GM21447 (cell line): ENCODE results near the gene TM6SF1.
A peak's percentile ranks its signal among the peaks of the same experiment; 100 is the strongest.
"Not testable (repeated sequence)": the region's sequence is repeated elsewhere in the genome, so short reads cannot be mapped to it uniquely, and the experiment has no call there.

Source experiments
- ATAC-seq: cut with Tn5 transposase; IDR thresholded peaks from one replicate; pipeline ENCODE4 v1.9.1; 2021; ENCODE audit not compliant: unreplicated experiment

The TM6SF1 gene

DNA sequence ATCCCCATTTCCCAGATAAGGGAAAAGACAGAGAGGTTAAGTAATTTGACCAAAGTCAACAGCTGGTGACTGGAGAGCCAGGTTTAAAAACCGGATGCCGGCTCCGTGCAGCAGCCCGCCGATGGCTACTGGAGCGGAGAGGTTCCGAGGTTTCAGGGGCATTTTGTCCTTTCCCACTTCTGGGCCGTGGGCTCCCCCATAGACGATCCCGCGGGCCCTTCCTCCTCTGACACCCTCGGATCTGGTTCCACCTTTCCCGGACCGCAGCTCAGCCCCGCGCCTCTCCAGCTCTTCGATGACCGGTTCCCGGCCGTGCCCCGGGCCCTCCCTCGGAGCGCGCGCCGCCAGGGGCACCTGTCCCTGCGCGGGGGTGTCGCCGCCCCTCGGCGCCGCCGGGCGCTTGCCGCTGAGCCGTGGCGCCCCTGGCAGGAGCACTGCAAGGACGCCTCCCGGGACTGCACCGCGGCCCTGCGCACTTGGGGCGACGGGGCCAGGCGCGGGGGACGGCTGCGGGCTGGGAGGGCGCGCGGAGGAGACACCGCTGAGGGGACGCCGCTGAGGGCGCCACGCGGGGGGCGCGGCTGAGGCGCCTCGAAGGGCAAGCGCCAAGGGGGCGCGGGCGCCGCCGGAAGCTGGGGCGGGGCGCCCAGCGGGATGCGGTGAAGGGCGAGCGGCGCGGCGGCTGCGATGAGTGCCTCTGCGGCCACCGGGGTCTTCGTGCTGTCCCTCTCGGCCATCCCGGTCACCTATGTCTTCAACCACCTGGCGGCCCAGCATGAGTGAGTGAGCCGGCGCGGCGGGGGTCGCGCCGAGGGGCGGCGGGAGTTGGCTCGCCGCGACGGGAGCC is at the start of gene TM6SF1:
Gene TM6SF1, plus strand, starts transcription at position 652 of the 847 bp plus-strand sequence. Its CDS starts 36 bp downstream, at position 688.
- no peak for ATAC-seq

DNA sequence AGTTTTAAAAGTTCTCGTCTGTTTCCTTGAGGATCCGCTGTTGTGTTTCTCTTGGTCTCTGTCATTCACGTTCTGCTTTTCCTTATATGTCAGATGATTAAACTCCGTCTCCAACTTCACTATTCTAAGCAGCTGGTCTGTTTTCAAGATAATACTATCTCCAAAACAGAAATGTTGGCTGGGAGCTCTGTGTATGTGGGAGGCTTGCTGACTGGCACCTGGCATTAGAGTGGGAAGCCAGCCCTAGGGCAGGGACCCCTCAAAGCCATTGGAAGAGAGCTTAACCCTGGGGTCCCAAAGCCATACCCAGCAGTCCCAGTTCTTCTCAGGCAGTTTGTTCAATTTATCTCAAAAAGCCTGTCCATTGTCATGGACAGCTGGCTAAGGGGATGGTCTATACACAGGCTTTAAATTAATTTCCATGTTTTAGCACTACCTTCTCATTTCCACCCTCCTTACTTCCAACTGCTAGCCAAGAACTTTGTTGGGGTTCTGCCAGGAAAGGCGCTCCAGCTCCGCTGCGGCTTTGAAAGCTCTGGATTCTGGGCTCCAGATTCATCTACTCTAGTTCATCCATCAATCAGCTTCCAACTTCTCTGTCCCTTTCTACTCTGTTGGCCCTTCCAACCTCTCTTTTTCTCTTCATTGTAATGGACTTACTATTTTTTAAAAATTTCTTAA is 49.6 kb upstream of the TM6SF1 start:
- no peak for ATAC-seq

DNA sequence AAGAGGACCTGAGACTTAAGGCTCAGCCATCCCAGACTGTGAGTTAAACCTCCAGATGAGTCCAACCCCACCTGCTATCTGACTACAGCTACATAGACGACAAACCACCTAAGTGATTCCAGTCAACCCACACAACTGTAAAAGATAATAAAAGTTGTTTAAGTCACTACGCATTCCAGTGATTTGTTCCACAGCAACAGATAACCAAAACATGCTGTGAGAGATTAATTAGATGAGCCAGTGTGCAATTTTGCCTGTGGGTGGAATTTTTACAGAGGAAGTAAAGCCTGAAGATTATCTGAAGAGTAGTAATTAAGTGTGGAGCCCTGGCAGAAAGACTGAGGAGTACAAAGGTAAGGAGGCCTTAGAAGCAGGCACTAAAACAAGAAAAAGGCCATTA is 45.8 kb upstream of the TM6SF1 start:
- ATAC-seq = no peak

DNA sequence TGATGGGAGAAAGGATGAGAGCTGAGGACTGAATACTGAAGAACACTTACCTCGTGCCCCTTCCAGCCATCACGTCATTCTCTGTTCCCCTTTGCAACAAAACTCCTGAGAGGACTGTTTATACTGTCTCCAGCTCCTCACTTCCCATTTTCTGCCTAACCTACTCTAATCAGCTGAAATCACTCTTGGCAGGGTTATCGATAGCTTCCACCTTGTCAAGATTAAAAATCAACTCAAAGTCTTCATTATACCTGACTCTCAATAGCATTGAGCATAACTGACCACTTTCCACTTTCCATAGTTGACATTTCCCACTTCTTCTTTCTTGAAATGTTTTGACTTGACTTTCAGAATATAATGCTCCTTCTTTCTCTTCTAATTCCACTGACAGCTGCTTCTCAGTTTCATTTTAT is 44.7 kb upstream of the TM6SF1 start:
- ATAC-seq = peak; percentile 29

DNA sequence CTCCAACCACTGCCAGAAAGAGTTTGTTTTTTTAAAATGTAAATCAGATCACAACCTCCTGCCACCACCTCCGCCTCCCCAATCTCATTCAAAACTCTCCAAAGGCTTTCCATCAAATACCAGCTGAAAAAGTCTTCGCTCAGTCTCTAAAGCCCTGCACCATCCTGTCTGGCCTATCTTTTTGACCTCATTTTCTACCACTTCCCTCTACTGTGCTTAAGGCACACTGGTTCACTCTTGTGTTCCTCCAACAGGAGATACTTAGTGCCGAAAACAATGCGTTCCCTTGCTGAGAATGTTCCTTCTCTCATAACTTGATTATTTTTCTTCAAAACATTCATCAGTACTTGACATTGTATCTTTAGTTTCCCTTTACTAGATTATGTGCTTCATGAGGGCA is 43.9 kb upstream of the TM6SF1 start:
- ATAC-seq = no peak

DNA sequence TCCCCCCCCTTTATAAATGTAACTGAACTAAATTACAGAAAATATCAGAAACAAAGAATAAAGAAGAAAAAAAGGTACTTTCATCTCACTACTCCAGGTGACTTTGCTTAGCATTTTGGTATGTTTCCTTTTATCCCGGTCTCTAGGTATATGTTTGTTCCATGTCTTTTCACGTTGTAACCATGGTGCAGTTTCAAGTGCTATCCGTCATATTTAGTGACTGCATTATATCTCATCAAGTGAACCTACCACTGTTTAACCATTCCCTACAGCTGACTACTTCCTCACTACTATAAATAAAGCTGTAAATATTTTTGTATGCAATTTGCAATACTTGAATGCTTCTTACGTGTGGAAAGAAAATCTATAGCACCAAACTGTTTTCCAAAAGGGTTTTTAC is 42.6 kb upstream of the TM6SF1 start:
- no peak for ATAC-seq

DNA sequence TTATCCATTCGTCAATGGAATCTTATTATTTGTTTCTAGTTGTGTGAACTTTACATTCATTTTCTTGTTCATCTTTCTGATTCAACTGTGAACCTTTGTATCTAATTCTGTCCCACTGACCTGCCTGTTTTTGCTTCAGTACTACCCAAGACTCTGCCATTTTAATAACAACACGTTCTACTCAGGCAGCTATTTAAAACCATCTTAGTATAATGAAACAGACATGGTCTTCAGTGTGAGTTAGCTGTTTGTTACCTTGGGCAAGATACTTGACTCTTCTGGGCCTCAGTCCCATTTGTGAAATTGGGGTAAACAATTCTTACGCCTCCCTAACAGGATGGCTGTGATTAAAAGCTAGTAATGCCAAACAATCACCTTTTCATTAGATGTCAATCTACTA is 42.0 kb upstream of the TM6SF1 start:
- no peak for ATAC-seq

DNA sequence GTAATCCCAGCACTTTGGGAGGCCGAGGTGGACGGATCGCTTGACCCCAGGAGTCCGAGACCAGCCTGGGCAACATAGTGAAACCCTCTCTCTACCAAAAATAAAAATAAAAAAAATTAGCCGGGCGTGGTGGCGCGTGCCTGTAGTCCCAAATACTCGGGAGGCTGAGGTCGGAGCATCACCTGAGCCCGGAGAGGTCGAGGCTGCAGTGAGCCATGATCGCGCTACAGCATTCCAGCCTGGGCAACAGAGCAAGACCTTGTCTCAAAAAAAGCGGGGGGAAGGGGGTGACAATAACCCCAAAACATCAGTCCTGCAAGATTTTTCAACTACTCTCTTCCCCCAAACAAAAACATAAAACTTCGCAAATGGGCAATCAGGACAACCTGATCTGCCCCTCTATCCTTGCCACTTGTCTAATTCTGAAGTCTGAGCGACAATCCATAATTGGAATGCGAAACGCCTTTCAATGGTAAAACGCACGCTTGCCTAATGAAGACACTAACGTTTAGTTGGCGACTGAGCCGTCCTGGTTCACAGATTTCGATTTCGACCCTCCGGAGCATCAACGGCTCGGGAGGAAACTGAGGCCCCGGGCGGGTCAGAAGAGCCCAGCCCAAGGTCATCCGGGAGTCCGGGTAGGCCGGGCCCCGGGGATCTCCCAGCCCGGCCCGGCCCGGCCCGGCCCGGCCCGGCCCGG is 41.3 kb upstream of the TM6SF1 start:
- no peak for ATAC-seq

DNA sequence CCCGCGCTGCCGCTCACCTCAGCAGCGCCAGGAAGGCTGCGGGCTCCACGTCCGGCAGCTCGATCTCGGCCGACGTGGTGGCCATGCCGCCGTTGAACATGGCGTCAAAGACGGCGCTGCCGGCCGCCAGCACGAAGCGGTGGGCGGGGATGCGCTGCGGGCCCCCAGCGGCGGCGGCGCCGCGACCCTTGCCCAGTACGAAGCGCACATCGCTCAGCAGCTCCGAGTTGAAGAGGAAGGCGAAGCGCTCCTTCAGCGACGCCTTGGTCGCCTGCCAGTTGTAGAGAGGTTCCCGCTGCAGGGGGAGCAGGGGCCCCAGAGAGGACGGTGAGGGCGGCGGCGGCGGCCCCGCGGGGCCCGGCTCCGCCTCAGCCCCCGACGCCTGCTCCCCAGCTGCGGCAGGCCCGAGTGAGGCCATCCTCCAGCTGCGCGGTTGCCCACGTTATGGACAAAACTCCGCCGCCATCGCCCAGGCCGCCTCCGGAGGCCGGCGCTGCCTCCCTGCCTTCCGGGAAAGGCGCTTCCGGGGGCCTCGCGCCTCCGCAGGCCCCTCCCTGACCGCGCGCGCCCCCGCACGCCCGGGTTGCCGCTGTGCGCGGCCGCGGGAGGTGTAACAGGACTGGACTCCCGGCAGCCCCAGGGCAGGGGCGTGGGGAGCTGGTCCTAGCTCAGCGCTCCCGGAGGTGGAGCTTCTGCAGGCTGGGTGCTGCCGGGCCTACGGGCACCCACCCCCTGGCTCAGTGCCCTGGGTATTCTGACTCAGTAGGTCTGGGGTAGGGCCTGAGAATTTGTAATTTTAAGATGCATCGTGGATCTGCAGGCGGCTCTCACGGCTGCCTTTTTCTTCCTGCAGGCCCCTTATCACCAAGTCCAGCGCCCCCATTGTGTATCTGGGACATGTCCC is 40.5 kb upstream of the TM6SF1 start, which contains the start of gene BTBD1:
Gene BTBD1, minus strand, starts transcription at position 519 of the 904 bp plus-strand sequence. Its CDS starts 101 bp downstream, at position 418.
- ATAC-seq = peak; percentile 78

DNA sequence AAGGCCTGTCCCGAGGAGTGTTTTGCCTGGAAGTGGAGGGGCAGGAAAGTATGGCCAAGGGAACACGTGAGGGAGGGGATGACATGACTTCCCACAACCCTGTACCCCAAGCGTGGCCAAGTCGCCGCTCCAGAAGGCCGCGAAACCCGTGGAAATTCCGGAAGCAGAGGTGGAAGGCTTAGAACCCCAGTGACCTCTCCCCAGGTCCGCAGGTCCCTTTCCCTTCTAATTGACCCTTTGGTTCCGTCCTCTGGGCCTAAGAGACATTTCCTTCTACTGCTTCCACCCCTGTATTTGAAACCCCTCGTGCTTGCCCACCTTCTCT is 39.8 kb upstream of the TM6SF1 start:
- ATAC-seq = no peak

DNA sequence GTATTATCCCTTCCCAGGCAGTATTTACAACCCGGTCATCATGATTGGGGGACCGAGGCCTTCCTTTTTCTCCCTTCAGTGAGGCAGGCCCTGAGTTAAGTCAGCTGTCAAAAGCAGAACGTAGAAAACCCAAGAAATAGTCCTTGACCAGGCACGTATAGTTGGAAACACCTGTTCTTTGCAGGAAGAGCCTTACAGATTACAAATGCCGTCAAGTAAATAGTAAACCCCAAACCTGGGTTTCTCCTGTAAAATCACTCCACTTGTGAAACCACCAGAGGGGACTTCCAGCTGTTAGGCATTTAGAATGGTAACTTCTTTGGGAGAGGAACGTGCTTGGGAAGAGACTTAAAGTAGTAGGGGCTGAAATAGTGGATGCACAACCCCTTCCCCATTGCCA is 39.4 kb upstream of the TM6SF1 start:
- ATAC-seq = no peak

DNA sequence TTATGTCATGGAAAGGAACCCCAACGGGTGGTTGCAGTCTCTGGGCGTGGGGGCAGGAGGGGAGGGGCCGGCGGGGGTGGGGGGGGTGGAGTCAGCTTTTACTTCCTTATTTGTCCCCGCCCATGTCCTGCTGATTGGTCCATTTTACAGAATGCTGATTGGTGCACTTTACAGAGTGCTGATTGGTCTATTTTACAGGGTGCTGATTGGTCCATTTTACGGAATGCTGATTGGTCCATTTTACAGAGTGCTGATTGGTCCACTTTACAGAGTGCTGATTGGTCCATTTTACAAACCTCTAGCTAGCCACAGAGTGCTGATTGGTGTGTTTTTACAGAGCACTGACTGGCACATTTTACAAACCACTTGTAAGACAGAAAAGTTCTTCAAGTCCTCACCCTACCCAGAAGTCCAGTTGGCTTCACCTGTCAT is 38.2 kb upstream of the TM6SF1 start:
- not testable (repeated sequence) for ATAC-seq

DNA sequence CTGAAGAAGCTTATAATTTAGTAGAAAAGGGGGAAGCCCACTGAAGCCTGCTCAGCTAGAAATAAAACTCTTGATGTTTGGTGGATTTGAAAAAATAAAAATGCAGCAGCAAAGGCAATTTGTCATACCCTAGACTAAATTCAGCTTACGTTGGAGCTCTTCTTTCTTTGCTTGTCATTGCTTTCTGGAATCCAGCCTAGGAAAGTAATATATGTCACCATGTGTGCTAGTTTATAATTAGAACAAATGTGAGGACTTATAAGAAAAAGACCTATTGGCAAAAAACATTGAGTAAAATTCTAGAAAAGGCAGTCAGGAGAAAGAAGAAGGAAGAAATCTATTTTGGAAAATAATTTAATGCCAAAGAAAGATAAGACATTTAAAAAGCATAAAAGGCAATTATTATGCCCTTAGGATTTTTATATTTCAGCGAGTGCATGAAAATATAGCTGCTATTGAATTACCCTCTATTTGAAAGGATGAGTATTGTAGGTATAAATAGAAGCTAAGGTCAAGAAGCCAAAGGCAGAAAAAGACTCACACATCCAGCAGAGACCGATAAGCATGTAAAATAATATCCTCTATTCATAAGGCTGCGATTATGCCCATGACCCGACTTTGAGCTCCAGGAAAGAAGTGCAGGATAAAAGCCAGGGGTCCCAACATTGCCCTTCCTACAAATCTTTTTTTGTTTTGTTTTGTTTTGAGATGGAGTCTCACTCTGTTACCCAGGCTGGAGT is 29.8 kb upstream of the TM6SF1 start:
- ATAC-seq = no peak

DNA sequence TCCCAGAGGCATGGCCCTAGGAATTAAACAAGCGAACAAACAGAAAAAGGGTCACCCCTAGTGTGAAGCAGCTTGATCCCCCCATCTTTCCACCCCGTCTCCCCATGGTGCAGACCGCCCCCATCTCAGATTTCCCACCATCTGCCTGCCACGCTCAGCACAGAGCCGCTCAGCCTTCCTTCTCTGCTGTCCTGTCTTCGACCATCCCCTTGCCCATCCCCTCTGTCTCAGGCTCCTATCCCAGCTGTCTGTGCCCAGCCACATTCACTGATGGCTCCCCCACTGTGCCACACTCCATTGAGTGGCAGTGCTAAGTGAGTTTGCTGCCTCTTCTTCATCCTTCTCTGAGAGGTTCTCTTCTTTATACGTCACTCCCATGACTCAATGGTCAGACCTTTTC is 28.7 kb upstream of the TM6SF1 start:
- no peak for ATAC-seq

DNA sequence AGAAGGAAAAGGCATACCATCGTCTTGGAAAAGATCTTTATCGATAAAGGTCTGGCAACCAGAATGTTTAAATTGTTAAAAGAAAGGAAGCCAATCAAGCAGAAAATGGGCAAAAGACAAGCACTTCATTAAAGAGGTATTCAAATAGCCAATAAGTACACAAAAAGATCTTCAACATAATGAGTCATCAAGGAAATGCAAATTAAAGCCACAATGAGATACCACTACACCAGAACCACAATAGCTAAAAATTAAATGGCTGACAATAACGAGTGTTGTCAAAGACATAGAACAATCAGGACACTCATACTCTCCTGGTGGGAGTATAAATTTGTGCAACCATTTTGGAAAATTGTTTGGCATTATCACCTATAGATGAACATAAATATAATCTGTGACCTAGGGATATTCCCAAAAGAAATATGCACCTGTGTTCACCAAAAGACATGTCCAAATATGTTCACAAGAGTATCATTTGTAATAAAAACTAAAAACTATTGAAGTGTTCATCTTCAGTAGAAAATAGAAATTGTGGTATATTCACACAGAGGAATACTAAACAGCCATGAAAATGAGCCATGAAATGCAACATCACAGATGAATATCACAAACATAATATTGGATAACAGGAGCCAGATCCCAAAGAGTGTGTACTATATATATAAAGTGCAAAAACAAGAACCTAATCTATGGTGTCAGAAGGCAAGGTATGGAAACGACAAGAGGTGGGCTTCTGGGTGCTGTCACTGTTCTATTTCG is 26.0 kb upstream of the TM6SF1 start:
- no peak for ATAC-seq

DNA sequence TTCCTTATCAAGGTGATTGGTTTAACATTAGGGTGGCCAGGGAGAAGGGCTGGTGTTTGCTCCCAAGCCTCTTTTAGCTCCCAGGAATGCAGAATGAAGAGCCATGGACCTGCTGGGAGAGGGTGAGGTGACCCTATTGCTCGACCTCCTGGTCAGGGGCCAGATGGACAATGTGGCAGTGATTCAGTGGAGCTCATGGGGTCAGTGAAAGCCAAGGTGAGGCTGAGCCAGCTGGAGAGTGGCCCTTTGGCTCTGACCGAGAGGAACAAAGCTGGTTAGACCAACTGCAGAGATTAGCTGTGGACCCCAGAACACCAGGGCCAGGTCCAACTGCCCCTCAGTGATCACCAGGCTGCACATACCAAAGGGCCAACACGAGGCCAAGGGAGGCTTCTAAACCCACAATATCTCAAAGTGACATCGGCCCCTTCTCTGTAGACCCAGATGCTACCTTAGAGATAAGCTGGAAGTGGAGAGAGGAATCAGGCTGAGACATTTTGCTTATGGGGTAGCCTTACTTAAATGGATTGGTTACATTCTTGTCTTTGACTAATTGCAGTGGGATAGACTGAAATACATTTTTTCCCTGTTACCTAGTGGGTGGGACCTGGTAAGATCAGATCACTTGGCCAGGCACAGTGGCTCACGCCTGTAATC is 24.6 kb upstream of the TM6SF1 start:
- ATAC-seq = no peak

DNA sequence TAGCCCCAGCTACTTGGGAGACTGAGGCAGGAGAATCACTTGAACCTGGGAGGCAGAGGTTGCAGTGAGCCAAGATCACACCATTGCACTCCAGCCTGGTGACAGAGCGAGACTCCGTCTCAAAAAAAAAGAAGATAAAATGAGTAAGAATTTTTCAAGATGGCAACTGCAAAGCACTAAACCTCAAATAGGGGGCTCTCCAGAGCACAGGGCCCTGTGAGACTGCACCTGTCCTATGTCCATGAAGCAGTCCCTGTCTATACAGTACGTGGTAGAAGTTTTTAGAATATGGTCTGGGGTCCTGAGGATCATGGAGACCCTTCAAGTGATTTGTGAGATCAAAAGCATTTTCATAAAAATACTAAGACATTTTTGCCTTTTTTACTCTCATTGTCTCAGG is 22.0 kb upstream of the TM6SF1 start:
- ATAC-seq = not testable (repeated sequence)

DNA sequence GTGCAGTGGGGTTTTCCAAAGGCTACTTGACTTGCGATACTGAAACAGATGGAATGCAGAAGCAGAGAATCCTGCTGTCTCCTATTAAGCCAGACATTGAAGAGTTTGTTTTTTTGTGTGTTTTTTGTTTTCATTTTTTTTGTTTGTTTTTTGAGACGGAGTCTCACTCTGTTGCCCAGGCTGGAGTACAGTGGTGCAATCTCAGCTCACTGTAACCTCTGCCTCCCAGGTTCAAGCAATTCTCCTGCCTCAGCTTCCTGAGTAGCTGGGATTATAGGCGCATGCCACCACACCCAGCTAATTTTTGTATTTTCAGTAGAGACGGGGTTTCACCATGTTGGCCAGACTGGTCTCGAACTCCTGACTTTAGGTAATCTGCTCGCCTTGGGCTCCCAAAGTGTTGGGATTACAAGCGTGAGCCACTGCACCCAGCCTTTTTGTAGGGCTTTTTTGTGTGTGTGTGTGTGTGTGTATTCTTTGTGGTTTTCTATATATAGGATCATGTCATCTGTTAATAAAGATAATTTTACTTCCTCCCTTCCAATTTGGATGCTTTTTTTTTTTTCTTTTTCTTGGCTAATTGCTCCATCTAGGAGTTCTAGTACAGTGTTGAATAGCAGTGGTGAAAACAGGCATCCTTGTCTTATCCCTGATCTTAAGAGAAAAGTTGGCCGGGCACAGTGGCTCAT is 21.4 kb upstream of the TM6SF1 start:
- ATAC-seq = not testable (repeated sequence)
